ENCODE data around the gene TMEM18.

DNA sequence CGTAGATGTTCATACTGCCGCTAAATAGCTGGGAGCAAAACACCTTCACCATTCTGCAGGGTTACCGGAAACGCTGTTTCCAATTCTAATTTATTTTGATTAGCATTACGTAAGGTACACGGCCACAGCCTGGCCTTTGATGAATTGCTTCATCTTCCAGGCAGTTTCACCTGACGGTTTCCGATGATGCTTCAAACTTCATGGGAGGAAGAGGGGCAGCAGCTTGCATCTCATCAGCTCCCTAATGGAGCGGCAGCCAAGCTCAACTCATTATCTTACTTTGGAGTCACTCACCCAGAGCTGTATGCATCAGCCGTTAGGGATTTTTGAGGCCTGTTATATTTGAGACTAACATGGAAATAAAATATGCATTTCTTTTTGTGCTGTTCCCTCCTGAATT, 54.8 kb downstream of the TMEM18 start:
- TF ChIP-seq POLR2AphosphoS5 (IDR thresholded peaks at IDR 0.05) (no peak), POLR2A (IDR thresholded peaks at IDR 0.05) (no peak)
- TF ChIP-seq, protein P1, sequence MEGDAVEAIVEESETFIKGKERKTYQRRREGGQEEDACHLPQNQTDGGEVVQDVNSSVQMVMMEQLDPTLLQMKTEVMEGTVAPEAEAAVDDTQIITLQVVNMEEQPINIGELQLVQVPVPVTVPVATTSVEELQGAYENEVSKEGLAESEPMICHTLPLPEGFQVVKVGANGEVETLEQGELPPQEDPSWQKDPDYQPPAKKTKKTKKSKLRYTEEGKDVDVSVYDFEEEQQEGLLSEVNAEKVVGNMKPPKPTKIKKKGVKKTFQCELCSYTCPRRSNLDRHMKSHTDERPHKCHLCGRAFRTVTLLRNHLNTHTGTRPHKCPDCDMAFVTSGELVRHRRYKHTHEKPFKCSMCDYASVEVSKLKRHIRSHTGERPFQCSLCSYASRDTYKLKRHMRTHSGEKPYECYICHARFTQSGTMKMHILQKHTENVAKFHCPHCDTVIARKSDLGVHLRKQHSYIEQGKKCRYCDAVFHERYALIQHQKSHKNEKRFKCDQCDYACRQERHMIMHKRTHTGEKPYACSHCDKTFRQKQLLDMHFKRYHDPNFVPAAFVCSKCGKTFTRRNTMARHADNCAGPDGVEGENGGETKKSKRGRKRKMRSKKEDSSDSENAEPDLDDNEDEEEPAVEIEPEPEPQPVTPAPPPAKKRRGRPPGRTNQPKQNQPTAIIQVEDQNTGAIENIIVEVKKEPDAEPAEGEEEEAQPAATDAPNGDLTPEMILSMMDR (IDR thresholded peaks at IDR 0.05): no peak

Measured in transverse colon (tissue), 4 donors.